Camera-type eye (tissue), 1 donor: Measurements from ENCODE around the gene GIMAP6. TPM values are rescaled to one million over a fixed set of nuclear protein-coding genes. Genes with fewer than 3 reads are reported as not detected.

Experiments
- total RNA-seq: library from RNA; depleted of rRNA; stranded (reverse); fragments of >200 nt; gene quantifications from one replicate; pipeline ENCODE4 v1.2.3, GENCODE V29; 2014

The GIMAP6 gene
- 11.7 TPM for total RNA-seq

GRCh38 chr7:150631866-150632864 lies at the start of gene GIMAP6:
GIMAP6 (minus strand) TSS chr7:150632385; CDS start chr7:150630142, 2,243 bp downstream.

Other genes with a start within 250 kb of the GIMAP6 start
- gene GIMAP8, start 181.8 kb downstream of the GIMAP6 start, total RNA-seq, result 7.5 TPM
- gene GIMAP7, start 117.5 kb downstream of the GIMAP6 start, total RNA-seq, result 4.1 TPM
- gene GIMAP4, start 65.0 kb downstream of the GIMAP6 start, total RNA-seq, result 22.5 TPM
- 7.6 TPM for gene GIMAP2, start 53.3 kb upstream of the GIMAP6 start, total RNA-seq
- 1.9 TPM for gene GIMAP1, start 84.2 kb upstream of the GIMAP6 start, total RNA-seq
- 14.8 TPM for gene GIMAP5, start 105.0 kb upstream of the GIMAP6 start, total RNA-seq
- gene TMEM176B, start 168.0 kb upstream of the GIMAP6 start, total RNA-seq, result 30.5 TPM
- gene TMEM176A, start 168.4 kb upstream of the GIMAP6 start, total RNA-seq, result 15.6 TPM
- not detected for gene AOC1, start 220.1 kb upstream of the GIMAP6 start, total RNA-seq